NOMO-1 (cell line): ENCODE measurements around the gene CPVL.

Experiments used
- DNase-seq, 2 experiments: peaks; one replicate each; lab custom pipeline; 2025; ENCODE audit not compliant: unreplicated experiment in 2 of 2; lab: John Stamatoyannopoulos, UW

CPVL gene

DNA sequence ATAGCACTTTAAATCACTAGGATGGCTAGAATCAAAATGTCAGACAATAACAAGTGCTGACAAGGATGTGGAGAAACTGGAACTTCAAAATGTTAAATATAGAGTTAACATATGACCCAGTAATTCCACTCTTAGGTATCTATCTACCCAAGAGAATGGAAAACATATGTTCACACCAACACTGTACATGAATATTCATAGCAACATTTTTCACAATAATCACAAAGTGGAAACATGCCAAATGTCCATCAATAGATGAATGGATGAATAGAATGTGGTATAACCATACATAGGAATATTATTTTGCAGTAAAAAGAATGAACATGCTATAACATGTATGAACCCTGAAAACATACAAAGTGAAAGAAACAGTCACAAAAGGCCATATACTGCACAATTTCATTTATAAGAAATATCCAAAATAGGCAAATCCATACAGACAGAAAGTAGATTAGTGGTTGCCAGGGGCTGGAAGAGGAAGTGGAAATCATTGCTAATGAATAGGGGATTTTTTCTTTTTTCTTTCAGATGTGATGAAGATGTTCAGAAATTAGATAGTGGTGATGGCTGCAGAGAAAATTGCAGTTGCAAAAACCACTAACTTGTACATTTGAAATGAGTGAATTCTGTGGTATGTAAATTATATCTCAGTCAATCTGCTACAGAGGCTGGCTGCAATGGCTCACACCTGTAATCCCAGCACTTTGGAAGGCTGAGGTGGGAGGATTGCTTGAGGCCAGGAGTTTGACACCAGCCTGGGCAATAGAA is 93.0 kb downstream of the CPVL start:
- DNase-seq = no peak

DNA sequence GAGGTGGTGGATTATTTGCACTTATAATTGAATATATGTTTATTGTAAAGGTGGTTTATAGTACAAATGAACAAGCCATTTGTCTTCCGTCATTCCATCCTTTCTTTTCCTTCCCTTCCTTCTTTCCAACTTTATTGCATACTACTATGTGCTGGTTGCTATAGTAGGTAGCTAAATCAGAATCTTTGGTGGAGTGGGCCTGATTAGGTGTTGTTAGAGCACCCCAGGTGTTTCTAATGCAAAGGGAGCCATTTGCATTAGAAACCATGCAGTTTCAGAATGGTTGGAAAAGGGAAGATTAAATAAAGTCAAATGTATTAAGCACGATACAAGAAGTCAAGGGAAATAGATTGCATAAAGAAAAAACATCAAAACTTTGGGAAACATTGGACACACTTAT is 99.4 kb downstream of the CPVL start:
- no peak for DNase-seq

DNA sequence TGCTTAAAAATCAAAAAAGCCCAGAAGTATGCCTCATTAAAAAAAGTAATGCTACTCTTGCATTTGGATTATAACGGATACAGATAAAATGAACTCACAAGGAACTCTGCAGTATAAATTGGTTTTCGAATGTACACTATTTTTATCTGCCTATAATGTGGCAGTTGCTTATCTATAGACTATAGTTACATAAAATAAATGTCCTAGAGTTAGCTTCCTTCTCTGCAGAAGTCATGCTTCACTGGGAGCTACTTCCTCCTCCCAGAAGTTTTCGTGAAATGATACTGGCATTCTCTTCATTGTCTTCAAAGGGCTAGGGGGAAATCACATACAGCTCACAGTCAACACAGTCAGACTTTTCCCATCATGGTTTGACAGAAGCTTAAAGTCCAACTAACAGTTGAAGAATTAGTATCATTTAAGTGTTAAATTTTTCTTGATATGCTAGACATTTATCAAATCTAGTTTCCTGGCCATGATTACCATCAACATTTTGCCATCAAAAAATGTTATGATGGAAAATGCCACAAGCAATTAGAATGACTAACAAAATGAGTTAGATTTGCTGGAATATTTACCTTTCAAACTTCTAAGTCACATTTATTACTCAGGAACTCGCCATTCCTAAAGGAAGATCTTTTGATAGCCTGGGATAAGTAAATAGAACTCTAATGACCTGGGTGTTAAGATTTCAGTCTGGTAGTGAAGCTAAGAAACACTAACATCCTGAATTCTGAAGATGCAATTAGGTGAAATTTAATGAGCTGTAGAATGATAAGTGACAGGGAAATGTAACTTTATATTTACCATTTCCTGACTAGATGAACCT is 100.9 kb downstream of the CPVL start:
- no peak for DNase-seq

DNA sequence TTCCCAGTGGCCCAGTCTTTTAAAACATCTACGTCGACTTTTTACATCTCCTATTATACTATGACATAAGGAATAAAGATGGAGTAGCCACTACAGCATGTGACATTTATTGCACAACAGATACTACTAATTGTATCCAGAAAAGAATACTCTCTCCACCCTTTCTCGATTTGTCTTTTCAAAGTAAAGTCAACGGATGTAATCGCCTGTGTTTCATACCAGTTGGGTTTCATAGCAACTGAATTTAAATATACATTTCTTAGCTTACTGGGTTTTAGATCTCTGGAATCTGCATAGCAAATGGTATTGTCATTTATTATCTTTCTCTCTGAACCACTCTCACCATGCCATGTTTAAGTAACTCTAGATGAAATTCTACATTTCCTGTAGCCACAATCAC is 101.8 kb downstream of the CPVL start:
- DNase-seq = no peak

DNA sequence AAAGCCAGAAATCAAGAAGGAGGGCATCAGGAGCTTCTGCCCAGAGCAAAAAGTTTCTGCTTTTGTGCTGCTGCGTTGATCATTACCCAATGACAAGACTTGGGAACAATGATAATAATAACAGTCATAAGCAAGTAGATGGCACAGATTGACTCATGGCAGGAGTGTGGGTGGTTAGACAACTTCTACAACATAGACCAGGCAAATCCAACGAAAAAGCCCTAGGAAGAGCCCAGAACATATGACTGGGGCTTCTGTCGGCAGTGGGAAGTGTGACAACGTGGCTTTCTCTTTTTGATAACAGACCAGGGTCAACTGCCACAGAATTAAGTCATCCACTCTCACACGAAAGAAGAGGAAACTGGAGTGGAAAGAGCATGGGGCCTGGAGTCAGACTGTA is 102.8 kb downstream of the CPVL start:
- no peak for DNase-seq

DNA sequence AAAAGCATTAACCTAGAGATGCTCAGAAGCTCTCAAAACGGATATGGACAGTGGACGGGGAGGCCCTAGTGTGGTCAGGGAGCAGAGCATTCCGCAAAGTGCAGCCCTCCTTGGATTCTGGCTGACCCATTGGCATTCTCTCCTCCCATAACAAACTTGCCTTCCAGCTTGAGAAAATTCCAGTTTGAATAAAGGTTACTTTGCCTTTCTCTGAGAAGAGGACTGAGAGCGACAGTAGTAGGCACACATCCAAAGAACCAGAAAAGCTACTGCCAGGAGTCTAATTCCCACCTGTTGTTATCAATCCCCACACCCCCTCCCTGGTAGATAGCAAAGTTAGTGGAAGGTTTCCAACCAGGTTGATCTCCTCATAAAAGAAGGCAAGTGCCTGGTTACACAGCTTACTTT is 103.5 kb downstream of the CPVL start:
- DNase-seq = no peak

DNA sequence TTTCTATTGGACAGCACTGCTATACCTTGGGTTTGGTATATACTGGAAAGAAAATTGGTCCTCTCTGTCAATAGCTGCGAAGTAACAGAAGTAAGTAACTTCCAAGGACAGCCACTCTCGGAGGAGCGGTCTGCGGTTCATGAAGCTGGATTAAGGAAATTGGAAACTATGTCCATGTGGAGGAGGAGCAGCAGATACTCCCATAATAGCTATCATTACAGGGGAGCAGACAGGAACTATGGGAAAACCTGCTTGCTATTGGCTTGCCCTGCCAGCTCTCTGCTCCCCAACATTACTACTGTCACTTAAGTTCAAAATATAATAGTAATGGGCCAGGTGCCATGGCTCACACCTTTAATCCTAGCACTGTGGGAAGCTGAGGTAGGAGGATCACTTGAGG is 104.3 kb downstream of the CPVL start:
- no peak for DNase-seq

DNA sequence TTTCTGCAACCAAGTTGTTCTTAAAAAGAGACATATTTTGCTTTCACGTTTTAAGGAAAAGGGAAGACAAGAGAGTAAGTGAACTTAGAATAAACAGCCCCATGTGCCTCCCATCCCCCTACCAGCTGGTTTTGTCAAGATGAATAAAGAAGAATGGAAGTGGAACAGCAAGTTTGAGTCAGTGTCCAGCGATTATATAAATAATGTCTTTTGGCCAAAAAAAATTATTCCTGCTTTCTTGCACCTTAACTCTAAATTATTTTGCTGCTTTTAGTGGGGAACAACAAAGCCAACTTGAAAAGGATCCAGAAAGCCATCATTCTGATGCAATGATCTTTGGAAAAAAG is 105.8 kb downstream of the CPVL start:
- no peak for DNase-seq

DNA sequence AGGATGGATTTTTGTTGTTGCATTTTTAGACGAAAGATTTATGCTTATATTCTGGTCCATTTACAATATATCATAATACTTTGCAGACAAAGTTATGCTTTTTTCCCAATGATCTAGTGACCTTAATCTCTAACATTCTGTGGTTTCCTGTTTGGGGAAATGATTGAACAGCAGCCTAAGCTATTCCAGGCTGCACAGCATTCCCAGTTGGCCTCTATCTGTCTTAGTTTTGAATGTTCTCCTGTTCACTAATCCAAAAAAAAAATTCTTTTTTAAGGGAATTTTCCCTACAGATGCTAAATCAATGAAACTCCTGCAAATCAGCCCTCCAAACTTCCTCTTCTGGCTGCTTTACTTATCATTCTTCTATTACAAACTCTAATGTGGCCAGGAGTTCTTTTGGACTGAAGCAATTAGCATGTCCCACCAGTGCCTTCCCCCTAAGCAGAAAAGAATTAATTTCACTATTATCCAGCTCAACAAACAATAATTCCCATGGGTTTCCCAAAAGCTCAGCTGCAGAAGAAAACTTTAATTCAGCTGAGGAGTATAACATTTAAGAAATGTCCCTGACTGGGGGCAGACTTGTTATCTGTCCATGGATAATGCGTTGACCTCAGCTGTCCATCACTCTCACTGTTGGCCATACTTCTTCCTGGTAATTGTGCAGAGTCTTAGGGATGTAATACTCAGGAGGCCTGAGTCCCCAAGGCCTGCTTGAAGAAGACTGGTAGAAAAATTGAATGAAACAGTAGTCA is 106.3 kb downstream of the CPVL start:
- no peak for DNase-seq

DNA sequence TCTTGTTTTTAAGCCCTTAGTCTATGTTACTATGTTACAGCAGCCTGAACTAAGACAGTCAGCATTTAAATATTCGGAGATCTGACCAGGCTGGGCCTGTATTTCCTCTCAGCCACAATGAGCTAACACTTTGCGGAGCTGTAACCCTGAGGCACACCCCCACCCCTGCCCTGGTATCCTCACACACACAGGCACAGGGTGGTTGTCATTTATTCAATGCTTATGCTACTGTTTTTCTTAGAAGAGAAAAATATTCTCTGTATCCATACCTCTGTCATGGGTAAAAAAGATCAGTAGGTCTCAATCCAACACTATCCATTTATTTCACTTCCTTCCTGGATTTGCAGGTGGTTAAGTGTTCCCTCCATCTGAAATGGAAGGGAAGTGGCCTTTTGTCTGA is 107.9 kb downstream of the CPVL start:
- DNase-seq = no peak

DNA sequence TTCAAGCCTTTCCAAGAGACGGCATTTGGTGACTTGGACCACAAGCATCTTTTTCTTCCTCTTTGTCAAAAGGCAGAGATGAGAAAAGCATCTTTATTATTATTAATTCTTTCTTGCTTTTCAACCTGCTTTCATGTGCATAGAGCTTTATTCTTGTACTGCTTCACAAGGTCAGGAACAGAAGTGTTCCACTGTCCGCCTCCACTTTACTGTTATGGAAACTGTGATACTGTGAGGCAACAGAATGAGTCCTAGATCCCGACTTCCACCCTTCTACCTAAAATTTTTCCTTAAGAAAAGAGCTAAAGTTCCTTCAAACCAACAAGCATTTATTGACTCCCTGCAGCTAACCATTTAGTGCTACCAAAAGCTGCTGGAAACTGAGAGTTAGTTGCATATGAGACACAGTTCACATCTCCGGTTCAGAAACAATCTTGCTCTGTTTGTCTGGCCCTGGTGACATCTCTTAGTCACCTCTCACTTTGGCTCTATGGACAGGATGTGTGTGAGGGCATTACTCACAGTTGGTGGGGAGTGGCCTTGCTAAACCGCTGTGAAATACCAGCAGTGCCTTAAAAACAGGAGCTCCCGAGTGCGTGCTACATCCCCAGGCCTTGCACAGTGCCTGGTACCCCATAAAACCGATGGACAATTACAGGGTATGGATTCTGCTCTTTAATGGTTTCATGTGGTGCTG is 111.1 kb downstream of the CPVL start:
- DNase-seq = peak in 1 of 2 experiments; percentile 1

DNA sequence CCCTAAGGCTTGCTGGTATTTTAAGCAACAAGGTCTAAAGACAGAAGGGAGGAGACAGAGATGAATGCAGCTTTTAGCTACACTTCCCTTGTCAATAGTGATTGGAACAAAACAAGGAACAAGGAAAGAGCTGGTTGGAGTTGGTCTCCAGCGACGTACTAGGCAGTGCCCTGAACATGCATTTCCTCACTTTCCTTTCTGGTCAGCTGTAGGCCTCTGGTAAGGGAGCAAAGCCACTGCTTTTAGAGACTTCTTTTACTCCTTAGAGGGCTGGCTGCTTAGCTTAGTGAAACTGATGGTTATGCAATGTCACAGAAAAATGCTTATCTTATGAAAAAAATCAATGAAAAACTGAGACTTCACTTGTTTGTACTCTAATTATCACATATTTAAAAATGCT is 112.8 kb downstream of the CPVL start:
- DNase-seq = peak in 1 of 2 experiments; percentile 4

DNA sequence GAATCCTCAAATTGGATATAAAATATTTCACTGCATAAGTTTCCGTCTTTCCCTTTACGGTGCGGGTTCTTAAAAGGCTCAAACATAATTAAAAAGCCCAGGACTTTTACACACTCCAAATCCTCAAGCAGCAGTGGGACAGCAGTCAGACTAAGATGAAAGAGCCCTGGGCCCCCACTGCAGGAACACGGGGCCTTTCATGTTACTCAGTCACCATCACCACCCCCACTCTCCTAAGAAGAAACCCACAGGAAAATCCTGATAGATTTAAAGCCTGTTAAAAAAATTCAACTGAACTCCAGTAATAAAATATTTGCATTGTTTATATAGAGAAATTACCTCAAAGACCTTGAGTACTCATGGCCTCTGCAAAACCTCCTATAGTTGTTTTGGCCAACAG is 114.2 kb downstream of the CPVL start:
- DNase-seq = no peak

DNA sequence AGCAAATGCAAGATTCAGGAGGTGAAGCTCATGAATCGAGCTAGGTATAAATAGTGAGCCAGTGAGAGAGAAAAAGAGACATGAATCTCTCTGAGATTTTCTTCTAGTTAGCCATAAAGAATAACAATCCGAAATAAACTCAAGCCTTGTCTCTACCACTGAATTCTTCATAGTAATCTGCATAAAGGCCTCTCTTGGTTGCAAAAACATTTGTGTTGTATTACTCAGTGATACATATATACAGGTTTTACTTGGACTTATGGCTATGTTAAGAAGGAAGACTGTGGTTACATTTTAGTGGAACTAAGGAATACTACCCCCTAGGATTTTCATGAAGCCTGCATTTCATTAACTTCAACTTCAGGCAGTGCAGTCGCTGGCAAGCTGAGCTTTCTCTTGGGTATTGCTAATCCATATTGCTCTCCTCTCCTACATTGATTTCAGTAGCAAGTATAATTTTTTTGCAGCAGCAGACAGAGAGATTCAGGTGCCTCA is 115.5 kb downstream of the CPVL start:
- no peak for DNase-seq

DNA sequence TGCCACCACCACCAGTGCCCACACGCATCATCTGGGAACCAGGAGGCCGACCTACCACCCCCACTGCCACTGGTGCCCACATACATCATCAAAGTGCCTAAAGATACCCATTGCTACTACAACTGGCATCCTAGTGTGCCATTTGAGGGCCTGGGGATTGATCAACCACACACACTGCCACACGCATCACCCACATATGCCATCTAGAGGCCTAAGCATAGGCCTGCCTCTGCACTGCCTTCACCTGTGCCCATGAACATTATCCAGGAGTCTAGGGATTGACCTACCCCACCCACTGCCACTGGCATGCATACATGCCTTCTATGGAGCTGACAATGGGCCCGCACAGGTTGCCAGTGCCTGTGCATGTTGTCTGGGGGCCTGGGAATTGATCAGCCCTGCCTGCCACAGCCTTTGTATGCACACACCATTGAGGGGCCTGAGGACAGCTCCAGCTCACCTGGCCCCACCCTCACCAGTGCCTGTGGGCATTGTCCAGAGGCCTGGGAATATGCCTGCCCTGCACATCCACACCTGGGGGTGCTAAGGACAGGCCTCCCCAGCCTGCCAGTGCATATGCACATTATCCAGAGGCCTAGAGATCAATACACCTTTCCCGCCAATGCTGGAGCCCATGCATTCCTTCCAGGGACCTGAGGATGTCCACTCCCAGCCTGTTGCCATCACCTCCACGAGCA is 123.9 kb downstream of the CPVL start:
- DNase-seq = no peak

DNA sequence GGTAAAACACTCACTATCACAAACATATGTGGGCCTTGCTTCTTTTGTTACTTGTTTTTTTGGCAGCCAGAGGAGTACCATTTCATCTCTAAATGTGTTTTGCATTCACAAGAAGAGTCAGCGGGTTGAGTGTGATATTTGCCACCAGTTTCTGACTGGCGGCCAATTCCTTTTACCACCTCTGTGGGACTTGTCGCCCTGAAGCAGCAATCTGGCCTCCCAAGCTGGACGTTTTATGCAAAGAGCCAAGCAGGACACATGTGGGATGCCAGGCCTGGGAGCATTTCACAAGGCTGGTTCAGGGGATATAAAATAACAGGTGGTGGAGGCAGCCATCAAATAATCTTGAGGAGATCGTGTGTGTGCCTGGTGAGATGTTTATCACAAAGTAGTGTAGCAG is 126.4 kb downstream of the CPVL start:
- no peak for DNase-seq

DNA sequence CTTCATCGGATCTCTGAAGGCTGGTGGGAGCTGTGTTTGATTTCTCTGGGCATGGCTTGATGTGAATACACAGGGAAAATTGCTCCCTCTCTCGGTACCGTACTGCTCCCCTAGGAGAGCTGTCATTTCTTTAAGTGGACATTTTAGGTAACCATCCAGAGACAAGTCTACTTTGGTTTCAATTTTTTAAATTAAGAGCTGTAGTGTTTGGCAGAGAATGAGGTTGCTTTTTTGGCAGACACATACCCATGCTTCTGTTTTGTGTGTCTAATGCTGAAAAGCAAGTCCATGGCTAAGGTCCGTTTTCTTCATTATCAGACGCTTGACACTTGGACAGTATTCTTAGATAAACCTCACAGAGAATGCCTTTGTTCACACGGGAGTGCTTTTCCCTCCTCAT is 127.0 kb downstream of the CPVL start:
- no peak for DNase-seq

DNA sequence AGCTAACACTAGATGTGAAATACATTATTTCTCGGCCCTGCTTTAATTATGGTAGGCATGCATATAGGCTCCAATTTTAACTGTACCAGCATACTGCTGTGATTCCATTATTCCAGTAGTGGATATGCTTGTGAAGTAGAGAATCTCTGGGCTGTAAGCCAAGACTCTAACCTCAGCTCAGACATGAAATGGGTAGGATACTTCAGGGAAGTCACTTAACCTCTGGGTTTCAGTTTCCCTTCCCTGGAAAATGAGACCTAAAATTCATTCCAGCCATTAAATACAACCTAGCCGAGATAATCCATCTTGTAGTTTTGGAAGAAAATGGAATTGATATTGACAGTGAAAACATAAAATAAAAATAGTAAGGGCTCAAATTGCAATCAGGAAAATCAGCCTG is 128.6 kb downstream of the CPVL start:
- no peak for DNase-seq

DNA sequence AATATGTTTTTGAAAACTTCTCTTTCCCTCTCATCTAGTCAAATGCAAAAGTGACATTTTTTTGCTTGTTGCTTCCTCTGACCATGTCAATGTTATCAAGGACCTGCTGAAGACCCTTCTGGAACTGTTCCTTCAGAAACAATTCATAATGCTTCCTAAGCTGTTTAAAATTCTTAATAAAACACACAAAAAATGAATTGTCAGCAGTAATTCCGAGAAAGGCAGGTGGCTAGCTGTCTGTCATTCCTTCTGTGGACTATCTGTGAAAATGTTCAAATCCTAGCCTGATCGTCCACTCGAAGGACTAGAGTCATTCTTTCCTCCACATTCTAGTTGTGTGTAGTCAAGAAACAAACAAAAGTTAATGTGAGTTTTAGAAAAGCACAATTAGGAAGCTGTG is 131.6 kb downstream of the CPVL start:
- no peak for DNase-seq

DNA sequence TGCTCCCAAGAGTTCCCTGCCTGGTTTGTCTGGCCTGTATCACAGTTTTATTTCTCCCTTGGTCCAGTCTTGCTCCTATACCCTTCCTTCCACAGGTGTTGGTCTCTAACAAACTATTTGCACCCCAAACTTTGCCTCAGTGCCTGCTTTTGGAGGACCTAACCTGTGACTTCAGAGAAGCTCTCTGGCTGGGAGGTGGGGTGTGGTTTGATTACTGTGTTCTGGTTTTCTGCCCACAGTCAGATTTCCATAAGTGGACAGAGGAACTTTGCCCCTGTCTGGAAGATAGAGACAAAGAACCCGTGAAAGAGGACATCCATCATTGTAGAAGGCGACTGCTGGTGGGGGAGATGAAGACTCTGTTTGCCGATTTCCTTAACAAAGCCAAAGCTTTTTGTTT is 132.4 kb downstream of the CPVL start:
- DNase-seq = no peak
